ENCODE measurements around the gene MRPL14. TPM values are rescaled to one million over a fixed set of nuclear protein-coding genes. Genes with fewer than 3 reads are reported as not detected.

MRPL14 gene
- total and polyA plus RNA-seq, 4 donors: 34.6 to 118 (median 40.9) TPM

DNA sequence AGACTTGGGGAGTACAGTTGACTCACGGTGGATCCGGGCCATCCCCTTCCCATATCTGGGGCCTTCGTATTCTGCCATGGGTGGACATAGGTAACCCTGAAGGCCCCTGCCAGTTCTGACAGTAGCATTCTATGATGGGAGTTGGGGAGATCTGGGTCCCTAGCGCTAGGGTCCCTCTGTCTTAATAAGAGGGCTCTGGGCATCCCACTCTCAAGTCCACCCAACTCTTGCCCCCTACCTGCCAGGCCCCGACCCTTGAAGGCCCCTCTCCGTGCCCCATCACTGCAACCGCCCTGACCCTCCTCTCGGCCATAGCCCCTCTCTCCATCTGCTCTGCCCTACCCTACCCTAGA is 24.8 kb upstream of the MRPL14 start:
- Histone ChIP-seq H3K4me1 (ENCODE audit: control insufficient read depth in 4 of 4, insufficient read depth in 4 of 4, low read length in 3 of 4) (peaks cover 0 to 4% (median 1%) of the 10 kb centered on the region in 4 donors), H3K27me3 (ENCODE audit: control insufficient read depth in 4 of 4, insufficient read depth in 4 of 4, low read length in 3 of 4) (no peaks in the 10 kb centered on the region), H3K36me3 (ENCODE audit: control insufficient read depth in 4 of 4, insufficient read depth in 3 of 4, low read depth in 1 of 4, low read length in 3 of 4) (peaks cover 11 to 40% (median 25%) of the 10 kb centered on the region in 4 donors), H3K4me3 (ENCODE audit: low read depth in 1 of 3, low read length in 3 of 3) (no peak overlapping the region), H3K9me3 (ENCODE audit: control insufficient read depth in 4 of 4, low read length in 3 of 4) (no peaks in the 10 kb centered on the region), H3K27ac (ENCODE audit: low read depth in 1 of 2, low read length in 2 of 2) (no peak overlapping the region), H3K9ac (ENCODE audit: low read depth in 1 of 2, low read length in 2 of 2) (no peak overlapping the region)
- TF ChIP-seq SP1 (IDR thresholded peaks at IDR 0.05): no peak
- 61% methylated on average over 8 of the region's 8 CpGs for WGBS
- no peak for DNase-seq (ENCODE audit: low spot score)

DNA sequence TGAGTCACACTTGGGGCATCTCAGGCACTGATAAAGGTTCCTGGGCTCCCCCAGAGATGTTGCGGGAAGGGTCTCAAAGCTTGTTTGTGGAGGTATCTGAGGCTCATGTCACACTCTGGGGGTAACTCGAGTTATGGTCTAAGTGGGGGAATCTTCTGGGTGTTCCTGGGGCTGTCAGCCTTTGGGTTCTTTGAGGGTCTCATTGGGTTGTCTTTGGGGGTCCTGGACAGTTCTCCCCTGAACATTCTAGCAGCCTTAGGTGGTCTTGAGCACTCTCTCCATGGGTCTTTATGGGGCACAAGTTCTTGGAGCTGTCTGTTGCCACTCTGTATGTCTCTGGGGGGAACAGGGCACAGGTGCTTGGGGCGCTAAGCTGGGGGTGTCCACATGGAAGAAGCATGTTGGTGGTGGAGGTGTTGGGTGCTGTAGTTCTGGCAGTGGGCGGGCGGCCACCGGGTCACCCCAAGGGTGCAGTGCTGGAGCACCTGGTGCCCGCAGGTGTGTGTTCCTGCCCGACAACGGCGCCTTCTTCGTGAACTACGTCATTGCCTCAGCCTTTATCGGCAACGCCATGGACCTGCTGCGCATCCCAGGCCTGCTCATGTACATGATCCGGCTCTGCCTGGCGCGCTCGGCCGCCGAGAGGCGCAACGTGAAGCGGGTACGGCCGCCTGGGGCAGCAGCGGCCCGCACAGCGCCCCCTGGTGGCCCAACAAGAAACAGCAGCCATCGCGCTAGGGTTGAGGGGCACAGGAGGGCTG is 24.3 kb upstream of the MRPL14 start:
- H3K9me3 ChIP-seq (ENCODE audit: control insufficient read depth in 4 of 4, low read length in 3 of 4): no peaks in the 10 kb centered on the region
- DNase-seq (ENCODE audit: low spot score): peak; percentile 87
- peaks cover 0 to 4% (median 1%) of the 10 kb centered on the region in 4 donors for H3K4me1 ChIP-seq (ENCODE audit: control insufficient read depth in 4 of 4, insufficient read depth in 4 of 4, low read length in 3 of 4)
- 28% methylated on average over 31 of the region's 31 CpGs for WGBS
- H3K27ac ChIP-seq (ENCODE audit: low read depth in 1 of 2, low read length in 2 of 2): no peak overlapping the region
- TF ChIP-seq RAD21 (IDR thresholded peaks at IDR 0.05): peak; percentile 87 to 97
- TF ChIP-seq, protein P1, sequence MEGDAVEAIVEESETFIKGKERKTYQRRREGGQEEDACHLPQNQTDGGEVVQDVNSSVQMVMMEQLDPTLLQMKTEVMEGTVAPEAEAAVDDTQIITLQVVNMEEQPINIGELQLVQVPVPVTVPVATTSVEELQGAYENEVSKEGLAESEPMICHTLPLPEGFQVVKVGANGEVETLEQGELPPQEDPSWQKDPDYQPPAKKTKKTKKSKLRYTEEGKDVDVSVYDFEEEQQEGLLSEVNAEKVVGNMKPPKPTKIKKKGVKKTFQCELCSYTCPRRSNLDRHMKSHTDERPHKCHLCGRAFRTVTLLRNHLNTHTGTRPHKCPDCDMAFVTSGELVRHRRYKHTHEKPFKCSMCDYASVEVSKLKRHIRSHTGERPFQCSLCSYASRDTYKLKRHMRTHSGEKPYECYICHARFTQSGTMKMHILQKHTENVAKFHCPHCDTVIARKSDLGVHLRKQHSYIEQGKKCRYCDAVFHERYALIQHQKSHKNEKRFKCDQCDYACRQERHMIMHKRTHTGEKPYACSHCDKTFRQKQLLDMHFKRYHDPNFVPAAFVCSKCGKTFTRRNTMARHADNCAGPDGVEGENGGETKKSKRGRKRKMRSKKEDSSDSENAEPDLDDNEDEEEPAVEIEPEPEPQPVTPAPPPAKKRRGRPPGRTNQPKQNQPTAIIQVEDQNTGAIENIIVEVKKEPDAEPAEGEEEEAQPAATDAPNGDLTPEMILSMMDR (IDR thresholded peaks at IDR 0.05; ENCODE audit: low read depth, low read length, missing input control): peak; percentile 95
- TF ChIP-seq SP1 (IDR thresholded peaks at IDR 0.05): no peak
- TF ChIP-seq EGR1 (IDR thresholded peaks at IDR 0.05; ENCODE audit: low read depth in 2 of 2): no peak
- no peak overlapping the region for H3K9ac ChIP-seq (ENCODE audit: low read depth in 1 of 2, low read length in 2 of 2)
- no peaks in the 10 kb centered on the region for H3K27me3 ChIP-seq (ENCODE audit: control insufficient read depth in 4 of 4, insufficient read depth in 4 of 4, low read length in 3 of 4)
- peaks cover 14 to 43% (median 28%) of the 10 kb centered on the region in 4 donors for H3K36me3 ChIP-seq (ENCODE audit: control insufficient read depth in 4 of 4, insufficient read depth in 3 of 4, low read depth in 1 of 4, low read length in 3 of 4)
- H3K4me3 ChIP-seq (ENCODE audit: low read depth in 1 of 3, low read length in 3 of 3): no peak overlapping the region

DNA sequence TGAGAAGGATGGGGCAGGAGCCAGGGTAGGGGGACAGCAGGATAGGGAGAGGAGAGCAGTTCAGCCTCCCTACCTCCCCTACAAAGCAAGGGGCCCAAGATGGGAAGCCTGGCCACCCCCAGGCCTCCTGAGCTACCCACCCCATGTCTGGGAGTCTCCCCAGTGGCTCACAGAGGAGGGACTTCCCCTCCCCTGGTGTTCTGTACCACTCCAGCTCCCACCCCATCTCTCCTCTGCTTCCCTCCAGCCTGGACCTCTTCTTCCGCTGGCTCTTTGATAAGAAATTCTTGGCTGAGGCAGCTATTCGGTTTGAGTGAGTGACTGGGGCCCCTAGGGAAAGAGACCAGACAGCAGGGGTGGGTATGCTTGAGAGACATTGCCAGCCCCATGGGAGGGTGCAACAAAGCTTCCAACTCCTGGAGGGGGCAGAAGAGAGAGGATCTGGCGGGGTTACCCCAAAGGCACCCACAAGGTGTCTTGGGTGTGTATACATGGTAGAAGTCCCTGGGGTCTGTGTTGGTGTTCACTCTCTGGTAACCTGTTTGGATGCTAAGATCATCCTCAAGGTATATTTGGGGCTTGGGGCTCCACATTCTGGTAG is 23.2 kb upstream of the MRPL14 start:
- peak; percentile 33 for DNase-seq (ENCODE audit: low spot score)
- Histone ChIP-seq H3K9ac (ENCODE audit: low read depth in 1 of 2, low read length in 2 of 2) (no peak overlapping the region), H3K9me3 (ENCODE audit: control insufficient read depth in 4 of 4, low read length in 3 of 4) (no peaks in the 10 kb centered on the region), H3K27me3 (ENCODE audit: control insufficient read depth in 4 of 4, insufficient read depth in 4 of 4, low read length in 3 of 4) (peaks cover 0 to 2% (median 0%) of the 10 kb centered on the region in 4 donors), H3K27ac (ENCODE audit: low read depth in 1 of 2, low read length in 2 of 2) (no peak overlapping the region), H3K36me3 (ENCODE audit: control insufficient read depth in 4 of 4, insufficient read depth in 3 of 4, low read depth in 1 of 4, low read length in 3 of 4) (peaks cover 14 to 50% (median 31%) of the 10 kb centered on the region in 4 donors), H3K4me3 (ENCODE audit: low read depth in 1 of 3, low read length in 3 of 3) (no peak overlapping the region), H3K4me1 (ENCODE audit: control insufficient read depth in 4 of 4, insufficient read depth in 4 of 4, low read length in 3 of 4) (peaks cover 0 to 4% (median under 1%) of the 10 kb centered on the region in 4 donors)
- 79% methylated on average over 3 of the region's 3 CpGs for WGBS
- TF ChIP-seq HNF4G (IDR thresholded peaks at IDR 0.05): no peak
- no peak for TF ChIP-seq RAD21 (IDR thresholded peaks at IDR 0.05)
- TF ChIP-seq FOXA1 (IDR thresholded peaks at IDR 0.05): no peak
- TF ChIP-seq, protein P2, sequence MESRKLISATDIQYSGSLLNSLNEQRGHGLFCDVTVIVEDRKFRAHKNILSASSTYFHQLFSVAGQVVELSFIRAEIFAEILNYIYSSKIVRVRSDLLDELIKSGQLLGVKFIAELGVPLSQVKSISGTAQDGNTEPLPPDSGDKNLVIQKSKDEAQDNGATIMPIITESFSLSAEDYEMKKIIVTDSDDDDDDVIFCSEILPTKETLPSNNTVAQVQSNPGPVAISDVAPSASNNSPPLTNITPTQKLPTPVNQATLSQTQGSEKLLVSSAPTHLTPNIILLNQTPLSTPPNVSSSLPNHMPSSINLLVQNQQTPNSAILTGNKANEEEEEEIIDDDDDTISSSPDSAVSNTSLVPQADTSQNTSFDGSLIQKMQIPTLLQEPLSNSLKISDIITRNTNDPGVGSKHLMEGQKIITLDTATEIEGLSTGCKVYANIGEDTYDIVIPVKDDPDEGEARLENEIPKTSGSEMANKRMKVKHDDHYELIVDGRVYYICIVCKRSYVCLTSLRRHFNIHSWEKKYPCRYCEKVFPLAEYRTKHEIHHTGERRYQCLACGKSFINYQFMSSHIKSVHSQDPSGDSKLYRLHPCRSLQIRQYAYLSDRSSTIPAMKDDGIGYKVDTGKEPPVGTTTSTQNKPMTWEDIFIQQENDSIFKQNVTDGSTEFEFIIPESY (IDR thresholded peaks at IDR 0.05): no peak
- TF ChIP-seq, protein P3, sequence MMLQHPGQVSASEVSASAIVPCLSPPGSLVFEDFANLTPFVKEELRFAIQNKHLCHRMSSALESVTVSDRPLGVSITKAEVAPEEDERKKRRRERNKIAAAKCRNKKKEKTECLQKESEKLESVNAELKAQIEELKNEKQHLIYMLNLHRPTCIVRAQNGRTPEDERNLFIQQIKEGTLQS (IDR thresholded peaks at IDR 0.05): no peak
- TF ChIP-seq FOXA2 (IDR thresholded peaks at IDR 0.05): no peak
- TF ChIP-seq EGR1 (IDR thresholded peaks at IDR 0.05; ENCODE audit: low read depth in 2 of 2): no peak
- TF ChIP-seq, protein P1 (IDR thresholded peaks at IDR 0.05; ENCODE audit: low read depth, low read length, missing input control): no peak
- TF ChIP-seq, protein P4, sequence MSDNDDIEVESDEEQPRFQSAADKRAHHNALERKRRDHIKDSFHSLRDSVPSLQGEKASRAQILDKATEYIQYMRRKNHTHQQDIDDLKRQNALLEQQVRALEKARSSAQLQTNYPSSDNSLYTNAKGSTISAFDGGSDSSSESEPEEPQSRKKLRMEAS (IDR thresholded peaks at IDR 0.05): no peak
- no peak for TF ChIP-seq SP1 (IDR thresholded peaks at IDR 0.05)
- TF ChIP-seq NR2F2 (IDR thresholded peaks at IDR 0.05): no peak
- no peak for TF ChIP-seq TAF1 (conservative IDR thresholded peaks at IDR 0.05)
- no peak for TF ChIP-seq RXRA (IDR thresholded peaks at IDR 0.05)
- no peak for TF ChIP-seq YY1 (IDR thresholded peaks at IDR 0.05)

All from liver (tissue), 9 donors.